CD8-positive, alpha-beta memory T cell (primary cell): ENCODE results near the gene PEBP1. TPM values are rescaled to one million over a fixed set of nuclear protein-coding genes. Genes with fewer than 3 reads are reported as not detected.

Source experiments
- CTCF ChIA-PET: fragments of 350-600 bp; sonication (Branson Sonifier 250); formaldehyde crosslinking; loops from one replicate; lab custom pipeline; 2021; ENCODE audit warnings: antibody characterized with exemption; lab: Charles Lee
- POLR2A ChIA-PET: fragments of 350-600 bp; sonication (Branson Sonifier 250); formaldehyde crosslinking; loops from one replicate; lab custom pipeline; 2021; ENCODE audit warnings: antibody characterized with exemption; lab: Charles Lee
- DNase-seq, 5 donors: peaks; one replicate each; pipeline versions ENCODE4 v3.0.0 to v3.0.0-alpha.2; 2020 to 2022; ENCODE audit warnings: mixed read lengths in 1 of 5
- H3K27ac ChIP-seq: one replicate; pipeline ENCODE4 v1.7.0; 2013; ENCODE audit warnings: low read depth, mild to moderate bottlenecking, low read length, moderate library complexity
- H3K27me3 ChIP-seq: 2 replicates; pipeline ENCODE4 v1.7.0; 2013; ENCODE audit warnings: low read length, mild to moderate bottlenecking; ENCODE audit not compliant: insufficient read depth, poor library complexity, severe bottlenecking
- H3K36me3 ChIP-seq: 2 replicates; pipeline ENCODE4 v1.7.0; 2013; ENCODE audit warnings: mild to moderate bottlenecking, low read length, moderate library complexity; ENCODE audit not compliant: insufficient read depth
- H3K4me1 ChIP-seq: 2 replicates; pipeline ENCODE4 v1.7.0; 2013; ENCODE audit warnings: mild to moderate bottlenecking, low read length, moderate library complexity; ENCODE audit not compliant: insufficient read depth
- H3K4me3 ChIP-seq: 2 replicates; pipeline ENCODE4 v1.7.0; 2013; ENCODE audit warnings: mild to moderate bottlenecking, low read length
- H3K9me3 ChIP-seq: 2 replicates; pipeline ENCODE4 v1.7.0; 2013; ENCODE audit warnings: mild to moderate bottlenecking, low read length
- H3K27ac Mint-ChIP-seq, 8 donors: one replicate each; pipeline ENCODE4 v1.8.0; 2020 to 2021; ENCODE audit warnings: mixed read lengths in 8 of 8, mild to moderate bottlenecking in 6 of 8, inconsistent platforms in 3 of 8, moderate library complexity in 3 of 8
- H3K27me3 Mint-ChIP-seq, 2 donors: one replicate each; pipeline ENCODE4 v1.8.0; 2020 to 2021; ENCODE audit warnings: mixed read lengths in 2 of 2, mild to moderate bottlenecking in 1 of 2, moderate library complexity in 1 of 2
- H3K36me3 Mint-ChIP-seq, 3 donors: one replicate each; pipeline ENCODE4 v1.8.0; 2020 to 2021; ENCODE audit warnings: mixed read lengths in 3 of 3, inconsistent platforms in 1 of 3, mild to moderate bottlenecking in 1 of 3
- H3K4me1 Mint-ChIP-seq, 3 donors: one replicate each; pipeline ENCODE4 v1.8.0; 2020 to 2021; ENCODE audit warnings: mixed read lengths in 3 of 3, inconsistent platforms in 1 of 3, mild to moderate bottlenecking in 1 of 3
- H3K4me3 Mint-ChIP-seq, 7 donors: one replicate each; pipeline ENCODE4 v1.8.0; 2020 to 2021; ENCODE audit warnings: mixed read lengths in 7 of 7, mild to moderate bottlenecking in 6 of 7, moderate library complexity in 4 of 7, inconsistent platforms in 2 of 7
- H3K9me3 Mint-ChIP-seq, 5 donors: one replicate each; pipeline ENCODE4 v1.8.0; 2020 to 2022; ENCODE audit warnings: mixed read lengths in 5 of 5, mild to moderate bottlenecking in 3 of 5, moderate library complexity in 2 of 5, inconsistent platforms in 1 of 5
- polyA plus RNA-seq: library from polyadenylated mRNA; unstranded; fragments of 300-500 nt; fragmentation: Illumina TruSeq; gene quantifications from one replicate; pipeline ENCODE4 v1.2.3, GENCODE V29; 2021
- total RNA-seq, 2 experiments: library from RNA; stranded (reverse); gene quantifications; one replicate each; pipeline ENCODE4 v1.2.3, GENCODE V29; 2021

PEBP1 gene
- 100 to 1,000 TPM; 140 to 142 TPM for total RNA-seq
- polyA plus RNA-seq: 317 TPM

DNA sequence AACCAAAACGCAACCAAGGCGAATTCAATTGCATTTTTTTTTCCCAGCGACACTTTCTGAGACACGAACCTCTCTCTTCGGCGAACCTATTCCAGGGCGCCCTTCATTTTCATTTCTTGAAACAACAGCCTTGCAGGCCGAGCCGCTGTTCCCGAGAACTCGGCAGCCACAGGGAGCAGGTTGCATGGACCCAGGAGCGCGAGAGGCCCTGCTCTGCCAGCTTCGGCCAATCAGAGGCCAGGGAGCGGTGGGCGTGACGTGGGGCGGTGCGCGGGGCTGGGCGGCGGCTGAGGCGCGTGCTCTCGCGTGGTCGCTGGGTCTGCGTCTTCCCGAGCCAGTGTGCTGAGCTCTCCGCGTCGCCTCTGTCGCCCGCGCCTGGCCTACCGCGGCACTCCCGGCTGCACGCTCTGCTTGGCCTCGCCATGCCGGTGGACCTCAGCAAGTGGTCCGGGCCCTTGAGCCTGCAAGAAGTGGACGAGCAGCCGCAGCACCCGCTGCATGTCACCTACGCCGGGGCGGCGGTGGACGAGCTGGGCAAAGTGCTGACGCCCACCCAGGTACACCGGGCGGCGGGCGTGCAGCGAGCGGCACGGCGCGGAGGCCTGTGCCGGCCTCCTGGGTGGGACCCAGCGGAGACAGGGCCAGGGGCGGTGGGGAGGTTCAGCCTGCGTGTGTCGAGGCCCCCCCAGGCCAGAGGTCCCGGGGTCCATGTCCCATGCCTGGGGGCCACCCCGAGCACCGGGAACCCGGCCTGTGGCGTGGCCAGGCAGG, at the start of gene PEBP1:
Gene PEBP1, plus strand, starts transcription at position 337 of the 771 bp plus-strand sequence. Its CDS starts 86 bp downstream, at position 423.
- peak; percentile 87 to 92 (median 91) for DNase-seq
- Mint-ChIP-seq H3K4me3 (peak within 1 kb of the TSS; percentile 90 to 98 (median 97)), H3K27me3 (no peaks in the 10 kb centered on the region), H3K9me3 (no peaks in the 10 kb centered on the region), H3K27ac (peak within 1 kb of the TSS; percentile 88 to 96 (median 93)), H3K4me1 (peaks cover 25 to 48% (median 46%) of the 10 kb centered on the region in 3 donors), H3K36me3 (peaks cover 0 to 40% (median 10%) of the 10 kb centered on the region in 3 donors)
- ChIA-PET CTCF (interaction anchor here (0.7 to 3.3 kb wide), 13 partner anchors 15 to 251 kb away, joined by 3 to 25 read pairs (median 3); partner anchors contain the start of gene SUDS3), POLR2A (interaction anchor here (0.7 to 1.8 kb wide), 7 partner anchors 15 to 242 kb away, joined by 3 to 11 read pairs (median 4); partner anchors contain the start of genes TAOK3 and WSB2)
- no peaks in the 10 kb centered on the region for H3K9me3 ChIP-seq
- peaks cover 3% of the 10 kb centered on the region for H3K36me3 ChIP-seq
- H3K27me3 ChIP-seq: no peaks in the 10 kb centered on the region
- H3K27ac ChIP-seq: peak within 1 kb of the TSS; percentile 79
- peak within 1 kb of the TSS; percentile 77 for H3K4me3 ChIP-seq
- H3K4me1 ChIP-seq: peaks cover 12% of the 10 kb centered on the region

DNA sequence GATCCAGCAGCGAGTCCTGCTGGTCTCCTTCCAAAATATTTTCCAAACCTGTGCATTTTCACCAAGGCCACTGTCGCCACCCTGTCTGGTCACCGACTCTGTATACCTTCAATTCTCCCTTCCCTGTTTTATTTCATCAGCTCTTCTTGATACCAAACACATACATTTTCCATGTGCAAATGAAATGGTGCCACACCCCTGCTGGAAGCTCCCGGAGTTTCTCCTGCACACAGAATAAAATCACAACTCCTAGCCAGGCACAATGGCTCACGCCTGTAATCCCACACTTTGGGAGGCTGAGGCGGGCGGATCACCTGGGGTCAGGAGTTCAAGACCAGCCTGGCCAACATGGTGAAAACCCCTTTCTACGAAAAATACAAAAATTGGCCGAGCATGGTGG, 46.1 kb upstream of the PEBP1 start:
- H3K9me3 Mint-ChIP-seq: no peaks in the 10 kb centered on the region
- no peaks in the 10 kb centered on the region for H3K4me1 Mint-ChIP-seq
- H3K4me1 ChIP-seq: no peaks in the 10 kb centered on the region
- H3K27ac ChIP-seq: no peak overlapping the region
- H3K27ac Mint-ChIP-seq: peak overlapping the region in 1 of 8 donors; percentile 67
- no peak for DNase-seq
- no peaks in the 10 kb centered on the region for H3K36me3 Mint-ChIP-seq
- no peaks in the 10 kb centered on the region for H3K36me3 ChIP-seq
- ChIA-PET POLR2A (no interaction called here), CTCF (no interaction called here)
- H3K4me3 Mint-ChIP-seq: no peak overlapping the region
- no peaks in the 10 kb centered on the region for H3K27me3 ChIP-seq
- no peaks in the 10 kb centered on the region for H3K9me3 ChIP-seq
- H3K27me3 Mint-ChIP-seq: no peaks in the 10 kb centered on the region
- no peak overlapping the region for H3K4me3 ChIP-seq

DNA sequence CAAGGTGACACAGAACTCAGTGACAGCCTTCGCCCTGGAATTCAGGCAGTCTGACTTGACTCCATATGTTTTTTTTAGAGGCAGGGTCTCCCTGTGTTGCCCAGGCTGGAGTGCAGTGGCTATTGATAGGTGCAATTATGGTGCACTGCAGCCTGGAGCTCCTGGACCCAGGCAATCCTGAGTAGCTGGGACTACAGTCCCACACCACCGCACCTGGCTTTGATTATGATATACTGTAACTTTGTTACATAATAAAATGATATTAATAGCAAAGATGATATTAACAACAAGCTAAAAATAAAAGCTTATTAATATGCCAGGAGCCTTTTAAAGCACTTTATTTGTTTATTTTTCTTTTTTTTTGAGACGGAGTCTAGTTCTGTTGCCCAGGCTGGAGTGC, 41.9 kb upstream of the PEBP1 start:
- H3K9me3 Mint-ChIP-seq: no peaks in the 10 kb centered on the region
- no peaks in the 10 kb centered on the region for H3K4me1 Mint-ChIP-seq
- H3K36me3 ChIP-seq: no peaks in the 10 kb centered on the region
- H3K9me3 ChIP-seq: no peaks in the 10 kb centered on the region
- POLR2A ChIA-PET: no interaction called here
- H3K27ac Mint-ChIP-seq: no peak overlapping the region
- no peaks in the 10 kb centered on the region for H3K36me3 Mint-ChIP-seq
- H3K4me3 ChIP-seq: no peak overlapping the region
- H3K4me1 ChIP-seq: no peaks in the 10 kb centered on the region
- CTCF ChIA-PET: interaction anchor here (0.7 kb wide), 1 partner anchor 27 kb away, joined by 3 read pairs; no protein-coding TSS in a partner anchor
- no peak overlapping the region for H3K27ac ChIP-seq
- H3K4me3 Mint-ChIP-seq: no peak overlapping the region
- no peak for DNase-seq
- no peaks in the 10 kb centered on the region for H3K27me3 ChIP-seq
- peaks cover 0 to 3% of the 10 kb centered on the region in 2 donors for H3K27me3 Mint-ChIP-seq

DNA sequence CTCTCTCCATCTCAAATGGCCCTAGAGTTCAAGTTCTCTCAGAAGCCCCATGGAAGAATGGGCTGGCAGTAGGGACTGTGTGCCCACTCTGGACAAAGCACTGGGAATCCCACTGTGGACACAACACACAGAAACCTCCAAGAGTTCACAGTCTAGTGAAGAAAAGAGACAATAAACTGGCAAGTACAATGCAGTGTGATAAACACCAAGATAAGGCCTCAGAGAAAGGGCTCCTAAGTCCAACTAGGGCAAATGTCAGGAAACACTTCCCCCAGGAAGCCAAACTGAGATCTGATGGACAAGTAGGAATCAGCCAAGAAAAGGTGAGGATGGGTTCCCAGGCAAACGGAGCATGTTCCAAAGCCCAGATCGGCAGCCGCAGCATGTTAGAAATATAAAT, 37.5 kb upstream of the PEBP1 start:
- Histone ChIP-seq H3K27me3 (no peaks in the 10 kb centered on the region), H3K36me3 (no peaks in the 10 kb centered on the region), H3K27ac (no peak overlapping the region), H3K9me3 (no peaks in the 10 kb centered on the region), H3K4me3 (no peak overlapping the region), H3K4me1 (no peaks in the 10 kb centered on the region)
- H3K4me1 Mint-ChIP-seq: peaks cover 3 to 6% (median 6%) of the 10 kb centered on the region in 3 donors
- ChIA-PET CTCF (no interaction called here), POLR2A (no interaction called here)
- DNase-seq: no peak
- no peak overlapping the region for H3K4me3 Mint-ChIP-seq
- no peak overlapping the region for H3K27ac Mint-ChIP-seq
- no peaks in the 10 kb centered on the region for H3K36me3 Mint-ChIP-seq
- H3K27me3 Mint-ChIP-seq: peaks cover 5 to 13% of the 10 kb centered on the region in 2 donors
- no peaks in the 10 kb centered on the region for H3K9me3 Mint-ChIP-seq

DNA sequence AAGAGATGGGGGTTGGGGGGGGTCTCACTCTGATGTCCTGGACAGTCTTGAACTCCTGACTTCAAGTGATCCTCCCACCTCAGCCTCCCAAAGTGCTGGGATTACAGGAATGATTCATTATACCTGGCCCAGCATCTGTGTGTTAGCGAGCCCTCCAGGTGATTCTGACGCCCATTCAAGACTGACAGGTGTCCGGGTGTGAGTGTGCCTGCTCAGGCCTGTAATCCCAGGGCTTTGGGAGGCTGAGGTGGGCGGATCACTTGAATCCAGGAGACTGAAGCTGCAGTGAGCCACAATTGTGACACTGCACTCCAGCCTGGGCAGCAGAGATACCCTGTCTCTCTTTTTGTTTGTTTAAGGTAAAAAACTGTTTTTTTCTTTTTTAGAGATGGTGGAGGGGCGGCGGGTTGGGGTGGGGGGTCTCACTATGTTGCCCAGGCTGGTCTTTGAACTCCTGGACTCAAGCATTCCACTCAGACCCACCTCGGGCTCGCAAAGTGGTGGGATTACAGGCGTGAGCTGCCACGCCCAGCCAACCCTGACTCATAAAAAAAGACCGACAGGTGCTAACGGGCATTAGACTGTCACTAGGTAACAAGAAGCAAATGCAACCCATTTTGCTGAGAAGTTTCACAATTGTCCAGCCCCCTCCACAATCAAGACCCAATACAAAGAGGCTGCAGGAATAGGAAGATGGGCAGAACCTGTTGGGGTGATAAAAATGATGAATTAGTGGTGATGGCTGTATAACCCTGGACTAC, 36.8 kb upstream of the PEBP1 start:
- Mint-ChIP-seq H3K4me1 (peaks cover 3 to 6% (median 6%) of the 10 kb centered on the region in 3 donors), H3K27me3 (peaks cover 5 to 13% of the 10 kb centered on the region in 2 donors), H3K4me3 (no peak overlapping the region), H3K27ac (no peak overlapping the region), H3K36me3 (no peaks in the 10 kb centered on the region), H3K9me3 (no peaks in the 10 kb centered on the region)
- Histone ChIP-seq H3K27me3 (no peaks in the 10 kb centered on the region), H3K36me3 (no peaks in the 10 kb centered on the region), H3K4me1 (peaks cover under 1% of the 10 kb centered on the region), H3K9me3 (no peaks in the 10 kb centered on the region), H3K4me3 (no peak overlapping the region), H3K27ac (no peak overlapping the region)
- CTCF ChIA-PET: no interaction called here
- POLR2A ChIA-PET: no interaction called here
- DNase-seq: no peak

DNA sequence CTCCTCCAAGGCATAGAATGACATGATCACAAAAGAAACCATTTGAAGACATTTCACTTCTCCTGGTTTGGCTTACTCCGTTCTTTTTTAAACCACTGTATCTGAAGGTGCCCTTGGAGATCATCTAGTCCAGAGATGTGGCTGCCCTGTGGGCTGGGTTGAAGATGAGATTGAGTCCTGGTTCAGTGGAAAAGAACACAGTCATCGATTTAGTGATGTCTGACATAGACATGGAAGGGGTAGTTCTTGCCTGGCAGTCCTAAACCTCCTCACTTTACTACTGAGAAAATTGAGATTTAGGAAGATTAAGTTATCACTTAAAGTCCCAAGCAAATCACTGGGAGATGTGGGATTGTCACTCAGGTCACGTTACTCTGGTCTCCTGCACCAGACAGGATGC, 34.9 kb upstream of the PEBP1 start:
- H3K9me3 ChIP-seq: no peaks in the 10 kb centered on the region
- CTCF ChIA-PET: no interaction called here
- no peak for DNase-seq
- peak overlapping the region in 2 of 7 donors; percentile 54 to 66 for H3K4me3 Mint-ChIP-seq
- no peaks in the 10 kb centered on the region for H3K9me3 Mint-ChIP-seq
- H3K4me1 Mint-ChIP-seq: peaks cover 7 to 11% (median 10%) of the 10 kb centered on the region in 3 donors
- POLR2A ChIA-PET: no interaction called here
- no peak overlapping the region for H3K27ac ChIP-seq
- H3K36me3 ChIP-seq: no peaks in the 10 kb centered on the region
- H3K4me1 ChIP-seq: peaks cover 4% of the 10 kb centered on the region
- H3K27me3 Mint-ChIP-seq: peaks cover 9 to 17% of the 10 kb centered on the region in 2 donors
- H3K27me3 ChIP-seq: no peaks in the 10 kb centered on the region
- H3K27ac Mint-ChIP-seq: no peak overlapping the region
- H3K36me3 Mint-ChIP-seq: no peaks in the 10 kb centered on the region
- no peak overlapping the region for H3K4me3 ChIP-seq

DNA sequence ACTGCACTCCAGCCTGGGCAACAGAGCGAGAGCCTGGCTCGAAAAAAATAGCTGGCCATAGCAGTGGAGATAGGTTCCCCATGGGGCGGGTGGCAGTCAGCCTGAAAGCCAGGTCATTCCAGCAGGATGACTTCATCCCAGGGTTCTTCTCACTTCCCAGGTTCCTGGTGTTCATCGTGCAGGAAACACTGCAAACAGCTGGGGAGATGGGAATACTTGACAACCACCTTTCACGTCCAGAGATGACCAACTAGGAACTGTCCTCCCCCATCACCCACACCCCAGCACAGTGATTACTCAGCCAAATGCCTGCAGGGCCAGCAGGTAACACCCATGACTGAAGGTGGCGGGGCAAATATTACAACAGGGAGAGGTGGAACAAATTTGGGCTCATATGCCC, 33.9 kb upstream of the PEBP1 start:
- peaks cover 7 to 11% (median 10%) of the 10 kb centered on the region in 3 donors for H3K4me1 Mint-ChIP-seq
- H3K36me3 ChIP-seq: no peaks in the 10 kb centered on the region

More for the DNA sequence above, 33.9 kb upstream of the PEBP1 start:
- no peak overlapping the region for H3K27ac ChIP-seq
- no peak for DNase-seq
- H3K27ac Mint-ChIP-seq: no peak overlapping the region
- H3K9me3 Mint-ChIP-seq: no peaks in the 10 kb centered on the region
- peaks cover 9 to 18% of the 10 kb centered on the region in 2 donors for H3K27me3 Mint-ChIP-seq
- H3K27me3 ChIP-seq: no peaks in the 10 kb centered on the region
- H3K36me3 Mint-ChIP-seq: no peaks in the 10 kb centered on the region
- ChIA-PET POLR2A (no interaction called here), CTCF (interaction anchor here (0.9 kb wide), 1 partner anchor 38 kb away, joined by 3 read pairs; no protein-coding TSS in a partner anchor)
- peaks cover 4% of the 10 kb centered on the region for H3K4me1 ChIP-seq
- peak overlapping the region in 3 of 7 donors; percentile 44 to 93 (median 87) for H3K4me3 Mint-ChIP-seq
- no peaks in the 10 kb centered on the region for H3K9me3 ChIP-seq
- no peak overlapping the region for H3K4me3 ChIP-seq
